H9 (cell line): ENCODE measurements around the gene NDC80. TPM values are rescaled to one million over a fixed set of nuclear protein-coding genes. Genes with fewer than 3 reads are reported as not detected.

Experiments used
- DNase-seq: peaks from one replicate; pipeline ENCODE4 v3.0.0-alpha.2; 2017
- H2AFZ ChIP-seq: one replicate; pipeline ENCODE4 v1.6.1; 2013; ENCODE audit warnings: mild to moderate bottlenecking, low read length, control low read depth, moderate library complexity
- H2AK5ac ChIP-seq: 2 replicates; pipeline ENCODE4 v1.6.1; 2013; ENCODE audit warnings: low read length, control low read depth, mixed read lengths; ENCODE audit not compliant: insufficient read length
- H2BK120ac ChIP-seq: one replicate; pipeline ENCODE4 v1.6.1; 2013; ENCODE audit warnings: low read depth, mild to moderate bottlenecking, low read length, control low read depth, inconsistent platforms; ENCODE audit not compliant: poor library complexity, severe bottlenecking
- H2BK12ac ChIP-seq: 2 replicates; pipeline ENCODE4 v1.6.1; 2013; ENCODE audit warnings: low read length, control low read depth, mixed read lengths, low read depth; ENCODE audit not compliant: insufficient read length
- H2BK15ac ChIP-seq: 2 replicates; pipeline ENCODE4 v1.6.1; 2013; ENCODE audit warnings: low read depth, low read length, control low read depth
- H2BK20ac ChIP-seq: one replicate; pipeline ENCODE4 v1.6.1; 2013; ENCODE audit warnings: low read depth, mild to moderate bottlenecking, low read length, control low read depth, inconsistent platforms; ENCODE audit not compliant: poor library complexity, severe bottlenecking
- H2BK5ac ChIP-seq: 2 replicates; pipeline ENCODE4 v1.6.1; 2013; ENCODE audit warnings: low read length, control low read depth, mixed read lengths; ENCODE audit not compliant: insufficient read length
- H3K14ac ChIP-seq: 2 replicates; pipeline ENCODE4 v1.6.1; 2013; ENCODE audit warnings: low read length, control low read depth; ENCODE audit not compliant: insufficient read depth
- H3K18ac ChIP-seq: 2 replicates; pipeline ENCODE4 v1.6.1; 2013; ENCODE audit warnings: low read depth, mild to moderate bottlenecking, mixed read lengths, low read length, control low read depth; ENCODE audit not compliant: insufficient read length
- H3K23ac ChIP-seq: 2 replicates; pipeline ENCODE4 v1.6.1; 2013; ENCODE audit warnings: low read length, control low read depth, mixed read lengths, low read depth; ENCODE audit not compliant: insufficient read length
- H3K23me2 ChIP-seq: 2 replicates; pipeline ENCODE4 v1.6.1; 2013; ENCODE audit warnings: low read depth, mild to moderate bottlenecking, mixed read lengths, low read length, control low read depth; ENCODE audit not compliant: insufficient read length, poor library complexity, severe bottlenecking
- H3K27ac ChIP-seq: 2 replicates; pipeline ENCODE4 v1.5.1; 2013; ENCODE audit warnings: low read length, control low read depth, mixed read lengths, low read depth; ENCODE audit not compliant: insufficient read length
- H3K27me3 ChIP-seq: 2 replicates; pipeline ENCODE4 v1.6.1; 2013; ENCODE audit warnings: low read length, control low read depth, inconsistent platforms; ENCODE audit not compliant: insufficient read depth
- H3K4ac ChIP-seq: 2 replicates; pipeline ENCODE4 v1.6.1; 2013; ENCODE audit warnings: low read depth, mild to moderate bottlenecking, control low read depth, inconsistent platforms, low read length, moderate library complexity
- H3K4me1 ChIP-seq: 2 replicates; pipeline ENCODE4 v1.6.1; 2013; ENCODE audit warnings: low read length, control low read depth, inconsistent platforms; ENCODE audit not compliant: insufficient read depth
- H3K4me2 ChIP-seq: 2 replicates; pipeline ENCODE4 v1.6.1; 2013; ENCODE audit warnings: low read length, control low read depth, mixed read lengths; ENCODE audit not compliant: insufficient read length, insufficient read depth
- H3K56ac ChIP-seq: 2 replicates; pipeline ENCODE4 v1.6.1; 2013; ENCODE audit warnings: low read depth, mild to moderate bottlenecking, mixed read lengths, low read length, control low read depth; ENCODE audit not compliant: insufficient read length
- H3K79me1 ChIP-seq: 2 replicates; pipeline ENCODE4 v1.6.1; 2013; ENCODE audit warnings: low read depth, mild to moderate bottlenecking, moderate library complexity, low read length, control low read depth, inconsistent platforms; ENCODE audit not compliant: insufficient read depth, poor library complexity, severe bottlenecking
- H3K79me2 ChIP-seq: 2 replicates; pipeline ENCODE4 v1.6.1; 2013; ENCODE audit warnings: low read length, control low read depth, inconsistent platforms; ENCODE audit not compliant: insufficient read depth
- H3K9ac ChIP-seq: 2 replicates; pipeline ENCODE4 v1.6.1; 2013; ENCODE audit warnings: low read length, control low read depth, mixed read lengths; ENCODE audit not compliant: insufficient read length; ENCODE audit errors: extremely low read depth
- H3K9me3 ChIP-seq: one replicate; pipeline ENCODE4 v1.6.1; 2013; ENCODE audit warnings: low read depth, low read length, inconsistent platforms; ENCODE audit not compliant: control insufficient read depth
- H3T11ph ChIP-seq: one replicate; pipeline ENCODE4 v1.6.1; 2013; ENCODE audit warnings: mild to moderate bottlenecking, low read length, control low read depth, inconsistent platforms
- H4K20me1 ChIP-seq: one replicate; pipeline ENCODE4 v1.6.1; 2013; ENCODE audit not compliant: control insufficient read depth, insufficient read length, insufficient read depth
- H4K5ac ChIP-seq: 2 replicates; pipeline ENCODE4 v1.6.1; 2013; ENCODE audit warnings: low read depth, mild to moderate bottlenecking, mixed read lengths, low read length, control low read depth; ENCODE audit not compliant: insufficient read length
- H4K8ac ChIP-seq: replicated peaks from 2 replicates; pipeline ENCODE4 v1.6.1; 2013; ENCODE audit warnings: low read length, control low read depth, mixed read lengths, low read depth; ENCODE audit not compliant: insufficient read length
- H4K91ac ChIP-seq: 2 replicates; pipeline ENCODE4 v1.6.1; 2013; ENCODE audit warnings: low read depth, mild to moderate bottlenecking, moderate library complexity, mixed read lengths, low read length, control low read depth; ENCODE audit not compliant: insufficient read length
- H3K27ac Mint-ChIP-seq, 3 experiments: 2 replicates in 2 of 3; 3 replicates in 1 of 3; pipeline ENCODE4 v1.8.0; 2020 to 2021; ENCODE audit warnings: mixed read lengths in 3 of 3, mild to moderate bottlenecking in 1 of 3, moderate library complexity in 1 of 3
- H3K27me3 Mint-ChIP-seq: 2 replicates; pipeline ENCODE4 v1.8.0; 2021; ENCODE audit warnings: low read depth, mild to moderate bottlenecking, moderate library complexity, mixed read lengths
- H3K36me3 Mint-ChIP-seq, 3 experiments: 2 replicates in 2 of 3; 3 replicates in 1 of 3; pipeline ENCODE4 v1.8.0; 2020 to 2021; ENCODE audit warnings: low read depth in 3 of 3, mixed read lengths in 3 of 3; ENCODE audit not compliant: insufficient read depth in 1 of 3
- H3K4me1 Mint-ChIP-seq, 2 experiments: 2 replicates each; pipeline ENCODE4 v1.8.0; 2020; ENCODE audit warnings: mixed read lengths in 2 of 2
- H3K4me3 Mint-ChIP-seq, 2 experiments: 2 replicates in 1 of 2; 3 replicates in 1 of 2; pipeline ENCODE4 v1.8.0; 2020 to 2021; ENCODE audit warnings: mild to moderate bottlenecking in 2 of 2, mixed read lengths in 2 of 2, moderate library complexity in 1 of 2
- H3K9me3 Mint-ChIP-seq, 2 experiments: 2 replicates in 1 of 2; 3 replicates in 1 of 2; pipeline ENCODE4 v1.8.0; 2020; ENCODE audit warnings: mild to moderate bottlenecking in 2 of 2, mixed read lengths in 2 of 2, moderate library complexity in 1 of 2
- CTCF ChIP-seq: fragments of 200-600 bp; sonication (generic); conservative IDR thresholded peaks from 3 replicates; pipeline ENCODE4 v1.8.0; 2021; ENCODE audit warnings: antibody characterized with exemption, mild to moderate bottlenecking
- total RNA-seq: library from RNA; stranded (reverse); gene quantifications from 2 replicates; pipeline ENCODE4 v1.2.1, GENCODE V29; 2021

Gene NDC80
- total RNA-seq, 1 experiment from 2014 or later = 39.5 TPM

DNA sequence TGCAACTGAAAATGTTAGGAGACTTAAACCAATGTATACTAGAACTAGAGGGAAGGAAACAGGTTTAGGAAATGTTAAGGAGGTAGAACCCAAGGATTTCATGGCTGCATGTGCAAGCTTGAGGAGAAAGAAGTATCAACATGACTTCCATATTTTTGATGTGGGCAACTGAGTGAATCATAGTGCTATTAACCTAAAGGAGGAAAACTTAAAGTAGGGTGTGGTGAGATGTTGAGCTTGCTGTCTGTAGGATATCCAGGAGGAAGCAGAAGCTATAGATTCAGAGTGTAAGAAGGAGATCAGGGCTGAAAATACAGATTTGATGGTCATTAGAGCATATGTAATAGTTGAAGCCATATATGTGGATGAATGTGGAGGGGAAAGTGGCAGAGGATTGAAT is 31.5 kb downstream of the NDC80 start:
- Histone ChIP-seq H3K56ac (no peak overlapping the region), H2BK20ac (no peak overlapping the region), H3K27ac (no peak overlapping the region), H2AK5ac (no peak overlapping the region), H4K8ac (no peak overlapping the region), H4K20me1 (no peaks in the 10 kb centered on the region), H2BK15ac (no peak overlapping the region), H4K91ac (no peak overlapping the region), H3K4ac (no peak overlapping the region), H3K18ac (no peak overlapping the region), H3K9me3 (no peaks in the 10 kb centered on the region), H3K79me2 (no peaks in the 10 kb centered on the region), H3K23ac (no peak overlapping the region), H2AFZ (no peak overlapping the region), H3K14ac (no peak overlapping the region), H3K79me1 (no peaks in the 10 kb centered on the region), H3K4me2 (no peak overlapping the region), H2BK120ac (no peak overlapping the region), H3K27me3 (no peaks in the 10 kb centered on the region), H4K5ac (no peak overlapping the region), H3K23me2 (no peaks in the 10 kb centered on the region), H3T11ph (no peak overlapping the region), H3K9ac (no peak overlapping the region), H2BK12ac (no peak overlapping the region), H3K4me1 (no peaks in the 10 kb centered on the region), H2BK5ac (no peak overlapping the region)
- H3K36me3 Mint-ChIP-seq = peaks cover 10 to 57% (median 52%) of the 10 kb centered on the region in 3 experiments; a peak in 6 of 7 replicates
- no peaks in the 10 kb centered on the region for H3K27me3 Mint-ChIP-seq
- no peak overlapping the region for H3K27ac Mint-ChIP-seq
- H3K4me3 Mint-ChIP-seq = no peak overlapping the region
- TF ChIP-seq CTCF = no peak
- no peak for DNase-seq
- no peaks in the 10 kb centered on the region for H3K9me3 Mint-ChIP-seq
- no peaks in the 10 kb centered on the region for H3K4me1 Mint-ChIP-seq
